Measurements from ENCODE around the gene LOXHD1.

The LOXHD1 gene

DNA sequence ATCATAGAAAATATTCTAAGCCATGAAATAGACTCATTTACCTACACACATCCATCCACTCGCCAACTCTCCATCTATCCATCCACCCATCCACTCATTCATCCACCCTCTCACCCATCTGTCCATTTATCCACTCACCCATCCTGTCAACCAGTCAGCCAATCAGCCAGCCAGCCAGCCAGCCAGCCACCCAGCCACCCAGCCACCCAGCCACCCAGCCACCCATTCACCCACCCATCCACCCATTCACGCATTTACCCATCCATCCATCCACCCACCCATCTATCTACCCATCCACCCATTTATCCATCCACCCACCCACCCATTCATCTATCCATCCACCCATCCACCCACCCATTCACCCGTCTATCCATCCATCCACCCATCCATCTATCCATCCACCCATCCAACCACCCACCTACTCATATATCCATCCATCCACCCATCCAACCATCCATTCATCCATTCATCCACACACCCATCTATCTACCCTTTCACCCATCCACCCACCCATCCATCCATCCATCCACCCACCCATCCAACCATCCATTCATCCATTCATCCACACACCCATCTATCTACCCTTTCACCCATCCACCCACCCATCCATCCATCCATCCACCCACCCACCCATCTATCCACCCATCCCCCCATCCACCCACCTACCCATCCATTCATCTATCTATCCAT is 185.1 kb downstream of the LOXHD1 start:
- DNase-seq (ENCODE audit: low read depth): no peak
- no peak overlapping the region for H3K4me3 ChIP-seq (ENCODE audit: low read depth, low read length)
- TF ChIP-seq, protein P1, sequence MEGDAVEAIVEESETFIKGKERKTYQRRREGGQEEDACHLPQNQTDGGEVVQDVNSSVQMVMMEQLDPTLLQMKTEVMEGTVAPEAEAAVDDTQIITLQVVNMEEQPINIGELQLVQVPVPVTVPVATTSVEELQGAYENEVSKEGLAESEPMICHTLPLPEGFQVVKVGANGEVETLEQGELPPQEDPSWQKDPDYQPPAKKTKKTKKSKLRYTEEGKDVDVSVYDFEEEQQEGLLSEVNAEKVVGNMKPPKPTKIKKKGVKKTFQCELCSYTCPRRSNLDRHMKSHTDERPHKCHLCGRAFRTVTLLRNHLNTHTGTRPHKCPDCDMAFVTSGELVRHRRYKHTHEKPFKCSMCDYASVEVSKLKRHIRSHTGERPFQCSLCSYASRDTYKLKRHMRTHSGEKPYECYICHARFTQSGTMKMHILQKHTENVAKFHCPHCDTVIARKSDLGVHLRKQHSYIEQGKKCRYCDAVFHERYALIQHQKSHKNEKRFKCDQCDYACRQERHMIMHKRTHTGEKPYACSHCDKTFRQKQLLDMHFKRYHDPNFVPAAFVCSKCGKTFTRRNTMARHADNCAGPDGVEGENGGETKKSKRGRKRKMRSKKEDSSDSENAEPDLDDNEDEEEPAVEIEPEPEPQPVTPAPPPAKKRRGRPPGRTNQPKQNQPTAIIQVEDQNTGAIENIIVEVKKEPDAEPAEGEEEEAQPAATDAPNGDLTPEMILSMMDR (IDR thresholded peaks at IDR 0.05; ENCODE audit: insufficient read depth, low read depth, low read length, missing control alignments): no peak

DNA sequence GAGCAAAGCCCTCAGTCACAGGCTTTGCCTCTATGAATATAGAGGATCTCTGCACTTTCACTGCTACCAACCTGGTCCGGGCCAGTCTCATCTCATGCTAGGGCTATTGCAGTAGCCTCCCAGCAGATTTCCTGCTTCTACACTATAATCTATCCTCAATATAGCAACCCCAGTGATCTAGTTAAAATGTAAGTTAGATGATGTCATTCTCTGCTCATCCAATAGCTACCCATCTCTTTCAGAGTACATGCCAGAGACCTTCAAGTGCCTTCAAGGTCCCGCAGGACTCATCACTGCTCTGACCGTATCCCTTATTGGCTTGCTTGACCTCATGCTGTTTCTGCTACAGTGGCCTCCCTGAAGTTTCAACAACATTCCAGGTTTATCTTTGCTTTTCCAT is 186.3 kb downstream of the LOXHD1 start:
- no peak for DNase-seq (ENCODE audit: low read depth)
- TF ChIP-seq, protein P1 (IDR thresholded peaks at IDR 0.05; ENCODE audit: insufficient read depth, low read depth, low read length, missing control alignments): no peak
- no peak overlapping the region for H3K4me3 ChIP-seq (ENCODE audit: low read depth, low read length)

DNA sequence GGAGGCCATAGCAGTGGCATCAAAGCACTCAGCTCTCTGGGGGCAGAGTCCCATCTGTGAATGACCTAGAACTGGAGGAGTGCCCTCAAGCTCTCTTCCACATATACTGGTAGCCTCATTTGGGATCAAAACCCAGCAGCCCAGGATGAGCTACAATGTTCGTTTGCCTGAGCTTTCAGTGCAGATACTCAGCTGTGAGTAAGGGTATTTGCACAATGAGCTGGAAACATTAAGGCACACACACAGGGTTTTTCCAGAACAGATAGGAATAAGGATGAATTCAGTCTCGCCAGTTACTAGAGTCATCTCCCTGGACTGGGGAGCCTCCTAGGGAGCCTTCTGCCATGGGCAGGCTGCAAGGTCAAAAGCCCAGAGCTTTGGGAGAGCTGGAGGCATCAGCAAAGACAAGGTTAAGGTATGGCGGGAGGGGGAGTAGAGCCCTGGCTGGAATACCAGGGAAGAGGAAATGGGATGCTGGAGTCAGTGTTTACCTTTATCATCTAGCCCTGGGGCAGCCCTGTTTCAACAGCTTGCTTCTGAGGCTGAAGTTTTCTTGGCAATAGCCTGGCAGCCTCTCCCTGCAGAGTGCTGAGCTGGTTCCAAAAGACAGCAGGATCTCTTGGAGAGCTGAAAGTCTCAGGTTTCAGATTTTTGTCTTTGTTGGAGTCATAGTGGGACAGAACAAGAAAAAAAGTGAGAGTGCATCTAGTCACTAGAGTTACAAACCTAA is 187.7 kb downstream of the LOXHD1 start:
- DNase-seq (ENCODE audit: low read depth): no peak
- no peak overlapping the region for H3K4me3 ChIP-seq (ENCODE audit: low read depth, low read length)
- TF ChIP-seq, protein P1 (IDR thresholded peaks at IDR 0.05; ENCODE audit: insufficient read depth, low read depth, low read length, missing control alignments): no peak

GRCh38 chr18:46468426-46469180 is 188.4 kb downstream of the LOXHD1 start:
- no peak overlapping the region for H3K4me3 ChIP-seq (ENCODE audit: low read depth, low read length)
- DNase-seq (ENCODE audit: low read depth): no peak
- TF ChIP-seq, protein P1 (IDR thresholded peaks at IDR 0.05; ENCODE audit: insufficient read depth, low read depth, low read length, missing control alignments): no peak

GRCh38 chr18:46466234-46467160 is 190.5 kb downstream of the LOXHD1 start:
- TF ChIP-seq, protein P1 (IDR thresholded peaks at IDR 0.05; ENCODE audit: insufficient read depth, low read depth, low read length, missing control alignments): no peak
- no peak for DNase-seq (ENCODE audit: low read depth)
- H3K4me3 ChIP-seq (ENCODE audit: low read depth, low read length): no peak overlapping the region
